GM18520 (cell line): ENCODE results near the gene DUSP8.
"Not testable (repeated sequence)": the region's sequence is repeated elsewhere in the genome, so short reads cannot be mapped to it uniquely, and the experiment has no call there.

Source experiments
- ATAC-seq: cut with Tn5 transposase; IDR thresholded peaks from one replicate; pipeline ENCODE4 v1.9.1; 2021; ENCODE audit not compliant: unreplicated experiment

The DUSP8 gene

GRCh38 chr11:1516273-1517067, 55.6 kb downstream of the DUSP8 start:
- ATAC-seq: no peak

GRCh38 chr11:1515082-1516060, 56.7 kb downstream of the DUSP8 start:
- ATAC-seq: no peak

- ATAC-seq: no peak
These were observed 57.6 kb downstream of the DUSP8 start for GRCh38 chr11:1514336-1515061.

GRCh38 chr11:1513326-1514296, 58.5 kb downstream of the DUSP8 start:
- ATAC-seq: no peak

- ATAC-seq: not testable (repeated sequence)
These were observed 59.4 kb downstream of the DUSP8 start for GRCh38 chr11:1512531-1513258.

GRCh38 chr11:1511937-1512496, 60.1 kb downstream of the DUSP8 start:
- no peak for ATAC-seq

- ATAC-seq: no peak
These were observed 61.1 kb downstream of the DUSP8 start for GRCh38 chr11:1510928-1511327.

- ATAC-seq: not testable (repeated sequence)
These were observed 61.7 kb downstream of the DUSP8 start for GRCh38 chr11:1510351-1510750.

- no peak for ATAC-seq
These were observed 62.3 kb downstream of the DUSP8 start for GRCh38 chr11:1509626-1510255.

GRCh38 chr11:1508986-1509385, 63.1 kb downstream of the DUSP8 start:
- no peak for ATAC-seq

- no peak for ATAC-seq
These were observed 63.6 kb downstream of the DUSP8 start for GRCh38 chr11:1508491-1508891.

GRCh38 chr11:1507381-1508140, 64.5 kb downstream of the DUSP8 start:
- no peak for ATAC-seq

- ATAC-seq: no peak
These were observed 65.1 kb downstream of the DUSP8 start for GRCh38 chr11:1506981-1507380.

GRCh38 chr11:1505480-1505879, 66.6 kb downstream of the DUSP8 start:
- no peak for ATAC-seq

- no peak for ATAC-seq
These were observed 67.3 kb downstream of the DUSP8 start for GRCh38 chr11:1504581-1505290.

GRCh38 chr11:1504138-1504537, 67.9 kb downstream of the DUSP8 start:
- ATAC-seq: no peak
